ENCODE data around the gene SRPX2. TPM values are rescaled to one million over a fixed set of nuclear protein-coding genes. Genes with fewer than 3 reads are reported as not detected.

Gene SRPX2
- polyA plus RNA-seq, 1 of the 3 experiments (the other 2 are of a cell fraction): 14.5 TPM

GRCh38 chrX:100685997-100686305 lies 42.0 kb downstream of the SRPX2 start:
- Histone ChIP-seq H3K9ac (no peak overlapping the region), H3K79me2 (ENCODE audit: insufficient read depth) (no peaks in the 10 kb centered on the region), H3K9me3 (no peaks in the 10 kb centered on the region), H3K9me2 (no peaks in the 10 kb centered on the region), H3K4me3 (ENCODE audit: low read depth in 2 of 2, low read length in 1 of 2) (no peak overlapping the region), H3K4me2 (no peak overlapping the region), H2AFZ (ENCODE audit: low read depth) (no peak overlapping the region), H3K36me3 (replicated peaks in 1 of 2; ENCODE audit: control insufficient read depth in 1 of 2, insufficient read depth in 2 of 2, low read length in 1 of 2) (no peaks in the 10 kb centered on the region), H4K20me1 (ENCODE audit: insufficient read depth) (no peaks in the 10 kb centered on the region), H3K27me3 (ENCODE audit: insufficient read depth) (no peaks in the 10 kb centered on the region), H3F3A (replicated peaks; ENCODE audit: insufficient read depth) (no peaks in the 10 kb centered on the region), H3K4me1 (ENCODE audit: control insufficient read depth in 1 of 2, insufficient read depth in 2 of 2, low read depth in 1 of 2, low read length in 1 of 2) (no peaks in the 10 kb centered on the region), H3K27ac (ENCODE audit: low read depth in 2 of 2, low read length in 1 of 2) (no peak overlapping the region)
- no peak for TF ChIP-seq ZBTB33 (IDR thresholded peaks at IDR 0.05; ENCODE audit: borderline replicate concordance, low read depth)
- DNase-seq: no peak
- ChIA-PET POLR2A (no interaction called here), CTCF (interaction anchor here (0.6 to 9.7 kb wide), 21 partner anchors 10 to 176 kb away, joined by 3 to 211 read pairs (median 4); partner anchors contain the start of gene SYTL4)
- WGBS (ENCODE audit: low lambda C conversion rate): 9% methylated on average over 1 of the region's 1 CpG

- TF ChIP-seq MEF2A (IDR thresholded peaks at IDR 0.05; ENCODE audit: borderline replicate concordance, low read depth) (no peak), RXRA (IDR thresholded peaks at IDR 0.05; ENCODE audit: borderline replicate concordance, low read depth) (no peak), NRF1 (IDR thresholded peaks at IDR 0.05; ENCODE audit: low read depth, low read length) (no peak), GATA2 (CRISPR knock-in tag; IDR thresholded peaks at IDR 0.05) (no peak), ELF1 (IDR thresholded peaks at IDR 0.05) (no peak), IRF3 (IDR thresholded peaks at IDR 0.05; ENCODE audit: low read depth, low read length) (no peak), MXI1 (IDR thresholded peaks at IDR 0.05; ENCODE audit: low read depth, low read length) (no peak), CTCF (IDR thresholded peaks at IDR 0.05) (no peak), CHD2 (IDR thresholded peaks at IDR 0.05; ENCODE audit: low read length, partially characterized antibody) (no peak), YY1 (IDR thresholded peaks at IDR 0.05; ENCODE audit: low read depth) (no peak), PBX3 (IDR thresholded peaks at IDR 0.05) (no peak), TEAD4 (IDR thresholded peaks at IDR 0.05; ENCODE audit: borderline replicate concordance, insufficient read depth) (no peak), FOXM1 (IDR thresholded peaks at IDR 0.05; ENCODE audit: low read depth) (no peak), MAX (IDR thresholded peaks at IDR 0.05; ENCODE audit: low read depth) (no peak)
- WGBS (ENCODE audit: low lambda C conversion rate): 77% methylated on average over 5 of the region's 6 CpGs
- no peaks in the 10 kb centered on the region for H3K36me3 ChIP-seq (replicated peaks in 1 of 2; ENCODE audit: control insufficient read depth in 1 of 2, insufficient read depth in 2 of 2, low read length in 1 of 2)
- H3K9me3 ChIP-seq: no peaks in the 10 kb centered on the region
- no peaks in the 10 kb centered on the region for H3K79me2 ChIP-seq (ENCODE audit: insufficient read depth)
- POLR2A ChIA-PET: no interaction called here
- H3K4me2 ChIP-seq: no peak overlapping the region
- DNase-seq: no peak
- H3K27ac ChIP-seq (ENCODE audit: low read depth in 2 of 2, low read length in 1 of 2): no peak overlapping the region
- CTCF ChIA-PET: interaction anchor here (1.1 to 9.7 kb wide), 4 partner anchors 16 to 79 kb away, joined by 3 to 211 read pairs (median 32); no protein-coding TSS in a partner anchor
- no peak overlapping the region for H3K9ac ChIP-seq
- H3F3A ChIP-seq (replicated peaks; ENCODE audit: insufficient read depth): no peaks in the 10 kb centered on the region
- no peaks in the 10 kb centered on the region for H3K4me1 ChIP-seq (ENCODE audit: control insufficient read depth in 1 of 2, insufficient read depth in 2 of 2, low read depth in 1 of 2, low read length in 1 of 2)
- no peak overlapping the region for H3K4me3 ChIP-seq (ENCODE audit: low read depth in 2 of 2, low read length in 1 of 2)
- H2AFZ ChIP-seq (ENCODE audit: low read depth): no peak overlapping the region
- H3K9me2 ChIP-seq: no peaks in the 10 kb centered on the region
- no peaks in the 10 kb centered on the region for H4K20me1 ChIP-seq (ENCODE audit: insufficient read depth)
- H3K27me3 ChIP-seq (ENCODE audit: insufficient read depth): no peaks in the 10 kb centered on the region
Measured at GRCh38 chrX:100687128-100687527, 43.1 kb downstream of the SRPX2 start.
